Nephron progenitor cell (in vitro differentiated cells): Measurements from ENCODE around the gene MTMR2.
"Not testable (repeated sequence)": the region's sequence is repeated elsewhere in the genome, so short reads cannot be mapped to it uniquely, and the experiment has no call there.

Experiments used
- DNase-seq: peaks from one replicate; pipeline ENCODE4 v3.0.0; 2021
- H3K27ac Mint-ChIP-seq: 2 replicates; pipeline ENCODE4 v1.8.0; 2021; ENCODE audit warnings: mild to moderate bottlenecking, moderate library complexity, mixed read lengths
- H3K27me3 Mint-ChIP-seq: 2 replicates; pipeline ENCODE4 v1.8.0; 2021; ENCODE audit warnings: mild to moderate bottlenecking, low read depth, mixed read lengths; ENCODE audit not compliant: poor library complexity
- H3K36me3 Mint-ChIP-seq: 2 replicates; pipeline ENCODE4 v1.8.0; 2021; ENCODE audit warnings: low read depth, mixed read lengths
- H3K4me1 Mint-ChIP-seq: 2 replicates; pipeline ENCODE4 v1.8.0; 2021; ENCODE audit warnings: mixed read lengths
- H3K4me3 Mint-ChIP-seq: 2 replicates; pipeline ENCODE4 v1.8.0; 2021; ENCODE audit warnings: mild to moderate bottlenecking, moderate library complexity, mixed read lengths
- H3K9me3 Mint-ChIP-seq: 2 replicates; pipeline ENCODE4 v1.8.0; 2021; ENCODE audit warnings: mild to moderate bottlenecking, moderate library complexity, mixed read lengths
- TF ChIP-seq, protein P1 (sequence below): fragments of 200-600 bp; sonication (generic); IDR thresholded peaks from 2 replicates; pipeline ENCODE4 v1.5.0; 2021; ENCODE audit warnings: antibody characterized with exemption

The MTMR2 gene

GRCh38 chr11:95829580-95830259 lies 94.2 kb downstream of the MTMR2 start:
- H3K9me3 Mint-ChIP-seq: no peaks in the 10 kb centered on the region
- no peaks in the 10 kb centered on the region for H3K4me1 Mint-ChIP-seq
- no peak overlapping the region for H3K27ac Mint-ChIP-seq
- no peak for DNase-seq
- H3K4me3 Mint-ChIP-seq: no peak overlapping the region
- TF ChIP-seq, protein P1, sequence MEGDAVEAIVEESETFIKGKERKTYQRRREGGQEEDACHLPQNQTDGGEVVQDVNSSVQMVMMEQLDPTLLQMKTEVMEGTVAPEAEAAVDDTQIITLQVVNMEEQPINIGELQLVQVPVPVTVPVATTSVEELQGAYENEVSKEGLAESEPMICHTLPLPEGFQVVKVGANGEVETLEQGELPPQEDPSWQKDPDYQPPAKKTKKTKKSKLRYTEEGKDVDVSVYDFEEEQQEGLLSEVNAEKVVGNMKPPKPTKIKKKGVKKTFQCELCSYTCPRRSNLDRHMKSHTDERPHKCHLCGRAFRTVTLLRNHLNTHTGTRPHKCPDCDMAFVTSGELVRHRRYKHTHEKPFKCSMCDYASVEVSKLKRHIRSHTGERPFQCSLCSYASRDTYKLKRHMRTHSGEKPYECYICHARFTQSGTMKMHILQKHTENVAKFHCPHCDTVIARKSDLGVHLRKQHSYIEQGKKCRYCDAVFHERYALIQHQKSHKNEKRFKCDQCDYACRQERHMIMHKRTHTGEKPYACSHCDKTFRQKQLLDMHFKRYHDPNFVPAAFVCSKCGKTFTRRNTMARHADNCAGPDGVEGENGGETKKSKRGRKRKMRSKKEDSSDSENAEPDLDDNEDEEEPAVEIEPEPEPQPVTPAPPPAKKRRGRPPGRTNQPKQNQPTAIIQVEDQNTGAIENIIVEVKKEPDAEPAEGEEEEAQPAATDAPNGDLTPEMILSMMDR: no peak
- H3K27me3 Mint-ChIP-seq: no peaks in the 10 kb centered on the region
- peaks cover 67% of the 10 kb centered on the region for H3K36me3 Mint-ChIP-seq

DNA sequence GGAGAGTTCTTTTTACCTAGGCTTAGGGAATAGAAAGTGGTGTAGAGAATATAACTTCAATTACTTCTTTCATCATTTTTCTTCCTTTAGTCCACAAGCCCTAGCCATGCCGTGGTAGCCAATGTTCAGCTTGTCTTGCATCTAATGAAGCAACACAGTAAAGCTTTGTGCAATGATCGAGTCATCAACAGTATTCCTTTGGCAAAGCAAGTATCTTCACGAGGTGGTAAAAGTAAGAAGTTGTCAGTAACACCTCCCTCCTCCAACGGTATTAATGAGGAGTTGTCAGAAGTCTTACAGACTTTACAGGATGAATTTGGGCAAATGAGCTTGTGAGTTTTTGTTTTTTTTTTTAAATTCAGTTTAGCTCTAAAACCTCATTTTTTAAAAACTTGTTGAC lies 96.2 kb downstream of the MTMR2 start:
- Mint-ChIP-seq H3K27ac (no peak overlapping the region), H3K27me3 (no peaks in the 10 kb centered on the region), H3K4me3 (no peak overlapping the region), H3K36me3 (peaks cover 77% of the 10 kb centered on the region), H3K9me3 (no peaks in the 10 kb centered on the region), H3K4me1 (no peaks in the 10 kb centered on the region)
- TF ChIP-seq, protein P1: no peak
- DNase-seq: no peak

- TF ChIP-seq, protein P1: no peak
- no peak for DNase-seq
- H3K36me3 Mint-ChIP-seq: peaks cover 81% of the 10 kb centered on the region
- H3K27ac Mint-ChIP-seq: peak overlapping the region; percentile 65
- no peaks in the 10 kb centered on the region for H3K4me1 Mint-ChIP-seq
- no peak overlapping the region for H3K4me3 Mint-ChIP-seq
- no peaks in the 10 kb centered on the region for H3K27me3 Mint-ChIP-seq
- no peaks in the 10 kb centered on the region for H3K9me3 Mint-ChIP-seq
Observed at GRCh38 chr11:95821640-95822039, 102.3 kb downstream of the MTMR2 start.

GRCh38 chr11:95816037-95816436 lies 107.9 kb downstream of the MTMR2 start:
- H3K9me3 Mint-ChIP-seq: peaks cover under 1% of the 10 kb centered on the region
- peaks cover 84% of the 10 kb centered on the region for H3K36me3 Mint-ChIP-seq
- no peaks in the 10 kb centered on the region for H3K4me1 Mint-ChIP-seq
- DNase-seq: no peak
- TF ChIP-seq, protein P1: no peak
- no peak overlapping the region for H3K4me3 Mint-ChIP-seq
- H3K27me3 Mint-ChIP-seq: no peaks in the 10 kb centered on the region
- no peak overlapping the region for H3K27ac Mint-ChIP-seq

DNA sequence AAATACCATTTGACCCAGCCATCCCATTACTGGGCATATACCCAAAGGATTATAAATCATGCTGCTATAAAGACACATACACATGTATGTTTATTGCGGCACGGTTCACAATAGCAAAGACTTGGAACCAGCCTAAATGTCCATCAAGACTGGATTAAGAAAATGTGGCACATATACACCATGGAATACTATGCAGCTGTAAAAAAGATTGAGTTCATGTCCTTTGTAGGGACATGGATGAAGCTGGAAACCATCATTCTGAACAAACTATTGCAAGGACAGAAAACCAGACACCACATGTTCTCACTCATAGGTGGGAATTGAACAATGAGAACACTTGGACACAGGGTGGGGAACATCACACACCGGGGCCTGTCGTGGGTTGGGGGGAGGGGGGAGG lies 112.9 kb downstream of the MTMR2 start:
- not testable (repeated sequence) for H3K4me3 Mint-ChIP-seq, DNase-seq, H3K27me3 Mint-ChIP-seq, H3K4me1 Mint-ChIP-seq, H3K27ac Mint-ChIP-seq
- Mint-ChIP-seq H3K9me3 (peaks cover 51% of the 10 kb centered on the region), H3K36me3 (peaks cover 92% of the 10 kb centered on the region)

- H3K36me3 Mint-ChIP-seq: peaks cover 100% of the 10 kb centered on the region
Observed at GRCh38 chr11:95806464-95806863, 117.4 kb downstream of the MTMR2 start.

GRCh38 chr11:95805869-95806268 lies 118.0 kb downstream of the MTMR2 start:
- H3K27ac Mint-ChIP-seq: no peak overlapping the region
- H3K36me3 Mint-ChIP-seq: peaks cover 100% of the 10 kb centered on the region
- peaks cover 4% of the 10 kb centered on the region for H3K27me3 Mint-ChIP-seq
- TF ChIP-seq, protein P1: no peak
- no peak overlapping the region for H3K4me3 Mint-ChIP-seq
- no peak for DNase-seq
- no peaks in the 10 kb centered on the region for H3K4me1 Mint-ChIP-seq
- peaks cover 78% of the 10 kb centered on the region for H3K9me3 Mint-ChIP-seq

More at GRCh38 chr11:95806464-95806863, 117.4 kb downstream of the MTMR2 start:
- H3K4me1 Mint-ChIP-seq, H3K27ac Mint-ChIP-seq, DNase-seq, H3K4me3 Mint-ChIP-seq, H3K27me3 Mint-ChIP-seq: not testable (repeated sequence)
- peaks cover 81% of the 10 kb centered on the region for H3K9me3 Mint-ChIP-seq
